ENCODE data around the gene MFSD12. TPM values are rescaled to one million over a fixed set of nuclear protein-coding genes. Genes with fewer than 3 reads are reported as not detected.

MFSD12 gene
- total RNA-seq, 4 donors from 2014 or later, result 22.1 to 94.1 (median 42.2) TPM

- H3K27me3 ChIP-seq, result no peaks in the 10 kb centered on the region
- H3K4me3 ChIP-seq, result peak overlapping the region; percentile 89 to 97
- WGBS, 2 donors (ENCODE audit: low coverage in 1 of 2), result 43% methylated on average over 1 of the region's 15 CpGs; no CpG with 5 or more reads in 1 of the 2 donors
- peaks cover 0 to 4% of the 10 kb centered on the region in 2 donors for H3K36me3 ChIP-seq
- no peaks in the 10 kb centered on the region for H3K9me3 ChIP-seq
- H3K27ac ChIP-seq, result peak overlapping the region in 1 of 4 donors; percentile 88
- no peak for ATAC-seq
- no peak for TF ChIP-seq POLR2AphosphoS5 (IDR thresholded peaks at IDR 0.05)
- TF ChIP-seq POLR2A (IDR thresholded peaks at IDR 0.05), result no peak
- no peak for TF ChIP-seq CTCF (IDR thresholded peaks at IDR 0.05)
- TF ChIP-seq EP300 (IDR thresholded peaks at IDR 0.05), result no peak
- peaks cover 0 to 52% (median 13%) of the 10 kb centered on the region in 3 donors for H3K4me1 ChIP-seq
Measured at GRCh38 chr19:3555653-3556422, 1.5 kb downstream of the MFSD12 start.

GRCh38 chr19:3554254-3555083, 2.9 kb downstream of the MFSD12 start:
- 57 to 90% methylated on average over 4 to 11 of the region's 21 CpGs for WGBS, 2 donors (ENCODE audit: low coverage in 1 of 2)

GRCh38 chr19:3551792-3552095, 5.6 kb downstream of the MFSD12 start:
- H3K4me1 ChIP-seq, result peaks cover 0 to 45% (median 13%) of the 10 kb centered on the region in 3 donors
- TF ChIP-seq EP300 (IDR thresholded peaks at IDR 0.05), result no peak
- no peak for TF ChIP-seq CTCF (IDR thresholded peaks at IDR 0.05)
- TF ChIP-seq POLR2A (IDR thresholded peaks at IDR 0.05), result no peak
- no peak for TF ChIP-seq POLR2AphosphoS5 (IDR thresholded peaks at IDR 0.05)
- 76 to 80% methylated on average over 1 to 9 of the region's 9 CpGs for WGBS, 2 donors (ENCODE audit: low coverage in 1 of 2)
- H3K27me3 ChIP-seq, result no peaks in the 10 kb centered on the region
- H3K9me3 ChIP-seq, result no peaks in the 10 kb centered on the region
- no peak for ATAC-seq
- H3K27ac ChIP-seq, result no peak overlapping the region
- no peak overlapping the region for H3K4me3 ChIP-seq
- peaks cover 0 to 37% of the 10 kb centered on the region in 2 donors for H3K36me3 ChIP-seq

More at GRCh38 chr19:3554254-3555083, 2.9 kb downstream of the MFSD12 start:
- peaks cover 0 to 16% of the 10 kb centered on the region in 2 donors for H3K36me3 ChIP-seq
- H3K27me3 ChIP-seq, result no peaks in the 10 kb centered on the region
- no peaks in the 10 kb centered on the region for H3K9me3 ChIP-seq
- H3K4me1 ChIP-seq, result peaks cover 0 to 52% (median 13%) of the 10 kb centered on the region in 3 donors
- H3K27ac ChIP-seq, result peak overlapping the region in 1 of 4 donors; percentile 17
- no peak overlapping the region for H3K4me3 ChIP-seq
- ATAC-seq, result no peak
- TF ChIP-seq EP300 (IDR thresholded peaks at IDR 0.05), result no peak
- TF ChIP-seq POLR2AphosphoS5 (IDR thresholded peaks at IDR 0.05), result no peak

GRCh38 chr19:3550947-3551791, 6.2 kb downstream of the MFSD12 start:
- Histone ChIP-seq H3K27ac (no peak overlapping the region), H3K36me3 (peaks cover 0 to 42% of the 10 kb centered on the region in 2 donors), H3K9me3 (no peaks in the 10 kb centered on the region), H3K4me3 (no peak overlapping the region), H3K27me3 (no peaks in the 10 kb centered on the region), H3K4me1 (peaks cover 0 to 39% (median 7%) of the 10 kb centered on the region in 3 donors)
- TF ChIP-seq POLR2A (IDR thresholded peaks at IDR 0.05) (no peak), CTCF (IDR thresholded peaks at IDR 0.05) (no peak), POLR2AphosphoS5 (IDR thresholded peaks at IDR 0.05) (no peak), EP300 (IDR thresholded peaks at IDR 0.05) (no peak)
- no peak for ATAC-seq
- 99% methylated on average over 13 of the region's 34 CpGs; no CpG with 5 or more reads in 1 of the 2 donors for WGBS, 2 donors (ENCODE audit: low coverage in 1 of 2)

- 85 to 87% methylated on average over 3 to 5 of the region's 10 CpGs for WGBS, 2 donors (ENCODE audit: low coverage in 1 of 2)
- peaks cover 0 to 29% (median 0%) of the 10 kb centered on the region in 3 donors for H3K4me1 ChIP-seq
- peaks cover 0 to 51% of the 10 kb centered on the region in 2 donors for H3K36me3 ChIP-seq
Measured at GRCh38 chr19:3549816-3550215, 7.6 kb downstream of the MFSD12 start.

More at GRCh38 chr19:3549816-3550215, 7.6 kb downstream of the MFSD12 start:
- H3K27me3 ChIP-seq, result no peaks in the 10 kb centered on the region
- H3K27ac ChIP-seq, result no peak overlapping the region
- TF ChIP-seq CTCF (IDR thresholded peaks at IDR 0.05) (no peak), POLR2A (IDR thresholded peaks at IDR 0.05) (no peak)
- ATAC-seq, result no peak
- no peak overlapping the region for H3K4me3 ChIP-seq
- H3K9me3 ChIP-seq, result no peaks in the 10 kb centered on the region

Measured in gastroesophageal sphincter (tissue), 4 donors.